Activated CD4-positive, CD25-positive, alpha-beta regulatory T cell treated with anti-CD3 and anti-CD28 coated beads, Interleukin-2, amount 50 U/mL, for 16 hours (primary cell): Measurements from ENCODE around the gene SNAPC5.

Experiments
- DNase-seq: peaks from one replicate; pipeline ENCODE4 v3.0.0-alpha.2; 2020; ENCODE audit warnings: low read depth, low spot score

Gene SNAPC5

GRCh38 chr15:66459818-66460615 lies 37.5 kb downstream of the SNAPC5 start:
- DNase-seq: no peak

- DNase-seq: no peak
These were observed 41.4 kb downstream of the SNAPC5 start for GRCh38 chr15:66456211-66456610.

DNA sequence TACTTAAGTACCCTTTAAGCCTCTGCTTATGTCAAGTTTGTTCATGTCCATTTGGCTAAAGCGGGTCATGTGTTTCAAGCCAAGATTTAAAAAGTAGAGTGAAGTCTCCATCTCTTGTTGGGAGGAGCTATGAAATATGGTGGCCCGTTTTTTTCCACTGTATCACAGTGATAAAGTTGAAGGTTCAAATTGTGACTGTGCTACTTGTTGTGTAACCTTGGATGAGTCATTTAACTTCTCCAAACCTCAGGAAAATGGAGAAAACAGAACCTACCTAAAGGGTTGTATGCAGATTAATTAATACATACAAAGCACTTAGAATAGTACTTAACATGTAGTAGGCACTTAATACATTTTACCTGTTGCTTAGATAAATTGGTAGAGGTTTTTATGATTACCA lies 43.4 kb downstream of the SNAPC5 start:
- no peak for DNase-seq

GRCh38 chr15:66452971-66453580 lies 44.5 kb downstream of the SNAPC5 start:
- no peak for DNase-seq

DNA sequence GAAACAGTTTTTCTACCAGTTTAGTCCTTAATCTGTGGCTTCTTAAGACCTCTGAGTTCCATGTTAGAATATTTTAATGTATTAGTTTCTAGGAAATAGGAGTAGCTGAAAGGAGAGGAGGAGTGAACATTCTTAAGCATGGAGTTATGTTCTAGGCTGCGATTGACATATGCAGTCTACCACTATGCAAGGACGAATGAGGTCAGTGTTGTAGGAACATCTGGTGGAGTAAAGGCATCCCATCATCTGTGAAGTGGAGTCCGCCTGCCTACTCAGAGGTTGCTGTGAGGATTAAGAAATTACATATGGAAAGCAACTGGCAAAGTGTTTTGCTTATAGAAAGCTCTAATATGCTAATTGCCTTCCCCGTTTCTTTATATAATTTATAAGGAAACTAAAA lies 45.1 kb downstream of the SNAPC5 start:
- DNase-seq: no peak
